K562 (cell line): ENCODE data around the gene GRAMD1B.

ENCODE experiments used
- BACH1 ChIP-seq: fragments of 200-800 bp; sonication (Bioruptor generic); IDR thresholded peaks from 2 replicates; pipeline ENCODE4 v1.6.1; 2016; ENCODE audit warnings: missing genetic modification characterization, missing compliant biosample characterization
- BDP1 ChIP-seq: IDR thresholded peaks from 3 replicates; pipeline ENCODE4 v1.6.1; 2011; ENCODE audit not compliant: insufficient read length, insufficient read depth
- HMGXB4 ChIP-seq: sonication (generic); formaldehyde crosslinking; IDR thresholded peaks from 2 replicates; pipeline ENCODE4 v1.8.1; 2023; ENCODE audit warnings: mild to moderate bottlenecking, missing genetic modification reagents
- IRF2 ChIP-seq: sonication (generic); formaldehyde crosslinking; IDR thresholded peaks from 2 replicates; pipeline ENCODE4 v1.8.1; 2022; ENCODE audit warnings: mild to moderate bottlenecking, missing genetic modification reagents
- KDM1A ChIP-seq, 2 experiments: fragments of 450-650 bp; IDR thresholded peaks; 2 replicates each; pipeline ENCODE4 v1.6.1; 2016; ENCODE audit warnings: mild to moderate bottlenecking in 2 of 2
- LEF1 ChIP-seq: fragments of 450-650 bp; IDR thresholded peaks from 2 replicates; pipeline ENCODE4 v1.6.1; 2016; ENCODE audit warnings: mild to moderate bottlenecking
- NR2C2 ChIP-seq, 2 experiments: fragments of 200-800 bp in 1 of 2; sonication (Bioruptor generic) in 1 of 2; sonication (generic) in 1 of 2; formaldehyde crosslinking in 1 of 2; IDR thresholded peaks; 2 replicates each; pipeline versions ENCODE4 v1.6.1 to v1.8.0; 2016 to 2022; ENCODE audit warnings: mild to moderate bottlenecking in 1 of 2, missing compliant biosample characterization in 1 of 2, missing genetic modification characterization in 1 of 2, missing genetic modification reagents in 1 of 2
- SNRNP70 ChIP-seq: fragments of 200-400 bp; formaldehyde crosslinking; optimal IDR thresholded peaks from 2 replicates; pipeline ENCODE3; 2017; ENCODE audit warnings: low read depth, low read length
- THAP7 ChIP-seq: fragments of 250-450 bp; sonication (Bioruptor Pico); IDR thresholded peaks from 2 replicates; pipeline ENCODE4 v1.5.0; 2021
- ZNF24 ChIP-seq: fragments of 450-650 bp; IDR thresholded peaks from 2 replicates; pipeline ENCODE4 v1.6.1; 2016
- ZNF79 ChIP-seq: fragments of 250-450 bp; sonication (Bioruptor Pico); IDR thresholded peaks from 2 replicates; pipeline ENCODE4 v1.4.0; 2020; ENCODE audit warnings: low read depth, mild to moderate bottlenecking, moderate library complexity

GRCh38 chr11:123562829-123563228 lies 132.8 kb downstream of the GRAMD1B start:
- TF ChIP-seq ZNF24 (no peak), BDP1 (no peak), SNRNP70 (no peak), THAP7 (CRISPR knock-in tag) (no peak), HMGXB4 (no peak), IRF2 (CRISPR knock-in tag) (no peak), NR2C2 (CRISPR knock-in tag; IDR thresholded peaks at IDR 0.05) (no peak), NR2C2 (tag; IDR thresholded peaks at IDR 0.05) (no peak), ZNF79 (CRISPR knock-in tag) (no peak), KDM1A (IDR thresholded peaks at IDR 0.05) (no peak), BACH1 (tag) (no peak), LEF1 (no peak)
